Thoracic aorta (tissue), 2 donors: ENCODE data around the gene PIK3R2. TPM values are rescaled to one million over a fixed set of nuclear protein-coding genes. Genes with fewer than 3 reads are reported as not detected.

Experiments
- ATAC-seq: fragments of 150-250 bp; one replicate; pipeline ENCODE4 v1.8.0; 2017; ENCODE audit warnings: low read depth; ENCODE audit not compliant: insufficient number of reproducible peaks, low FRiP score
- DNase-seq: peaks from one replicate; pipeline ENCODE4 v3.0.0-alpha.2; 2020; ENCODE audit warnings: low spot score
- H3K27ac ChIP-seq, 2 donors: fragments of 200-600 bp; sonication (generic); 1 replicate in 1 of 2; 2 replicates in 1 of 2; pipeline ENCODE4 v1.5.1; 2016; ENCODE audit warnings: mild to moderate bottlenecking in 2 of 2, moderate library complexity in 2 of 2
- H3K27me3 ChIP-seq: fragments of 200-600 bp; sonication (generic); replicated peaks from 2 replicates; pipeline ENCODE4 v1.6.0; 2016; ENCODE audit warnings: mild to moderate bottlenecking; ENCODE audit not compliant: insufficient read depth
- H3K36me3 ChIP-seq: fragments of 200-600 bp; sonication (generic); one replicate; pipeline ENCODE4 v1.5.1; 2016
- H3K4me1 ChIP-seq, 2 donors: fragments of 200-600 bp; sonication (generic); 1 replicate in 1 of 2; 2 replicates in 1 of 2; pipeline versions ENCODE4 v1.5.1 to v1.6.0; 2016; ENCODE audit warnings: low read depth in 2 of 2, mild to moderate bottlenecking in 1 of 2; ENCODE audit not compliant: control insufficient read depth in 1 of 2
- H3K4me3 ChIP-seq: fragments of 200-600 bp; sonication (generic); 2 replicates; pipeline ENCODE4 v1.5.1; 2016; ENCODE audit warnings: mild to moderate bottlenecking
- H3K9me3 ChIP-seq: fragments of 200-600 bp; sonication (generic); 2 replicates; pipeline ENCODE4 v1.5.1; 2016
- total RNA-seq, 2 donors: library from RNA; depleted of rRNA; stranded (reverse); fragments of >200 nt; gene quantifications; one replicate each; pipeline versions ENCODE4 v1.1.0 to v1.2.3, GENCODE V29; 2016
- TF ChIP-seq, protein P1 (sequence below): fragments of 200-600 bp; sonication (generic); IDR thresholded peaks from one replicate; pipeline ENCODE4 v1.5.1; 2019; ENCODE audit warnings: antibody characterized with exemption

Gene PIK3R2
- total RNA-seq, 2 donors from 2014 or later = 14.3 to 15.8 TPM

DNA sequence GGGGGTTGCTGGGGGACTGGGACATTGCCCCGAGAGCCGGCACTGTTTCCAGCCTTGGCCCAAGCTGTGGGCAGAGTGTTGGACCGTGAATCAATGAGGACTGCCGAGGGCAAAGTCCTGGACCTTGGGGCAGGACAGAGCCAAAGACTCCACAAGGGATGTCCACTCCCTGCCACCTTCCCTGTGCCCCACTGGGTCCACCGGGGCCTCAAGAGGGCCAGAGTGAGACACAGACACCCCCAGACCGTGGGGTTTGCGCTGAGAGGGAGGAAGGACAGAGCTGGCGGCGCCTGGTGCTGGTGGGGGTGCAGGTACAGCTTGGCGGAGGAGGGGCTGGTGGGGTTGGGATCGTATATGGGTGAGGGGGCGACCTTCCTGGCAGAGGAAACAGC, 43.6 kb upstream of the PIK3R2 start:
- TF ChIP-seq, protein P1, sequence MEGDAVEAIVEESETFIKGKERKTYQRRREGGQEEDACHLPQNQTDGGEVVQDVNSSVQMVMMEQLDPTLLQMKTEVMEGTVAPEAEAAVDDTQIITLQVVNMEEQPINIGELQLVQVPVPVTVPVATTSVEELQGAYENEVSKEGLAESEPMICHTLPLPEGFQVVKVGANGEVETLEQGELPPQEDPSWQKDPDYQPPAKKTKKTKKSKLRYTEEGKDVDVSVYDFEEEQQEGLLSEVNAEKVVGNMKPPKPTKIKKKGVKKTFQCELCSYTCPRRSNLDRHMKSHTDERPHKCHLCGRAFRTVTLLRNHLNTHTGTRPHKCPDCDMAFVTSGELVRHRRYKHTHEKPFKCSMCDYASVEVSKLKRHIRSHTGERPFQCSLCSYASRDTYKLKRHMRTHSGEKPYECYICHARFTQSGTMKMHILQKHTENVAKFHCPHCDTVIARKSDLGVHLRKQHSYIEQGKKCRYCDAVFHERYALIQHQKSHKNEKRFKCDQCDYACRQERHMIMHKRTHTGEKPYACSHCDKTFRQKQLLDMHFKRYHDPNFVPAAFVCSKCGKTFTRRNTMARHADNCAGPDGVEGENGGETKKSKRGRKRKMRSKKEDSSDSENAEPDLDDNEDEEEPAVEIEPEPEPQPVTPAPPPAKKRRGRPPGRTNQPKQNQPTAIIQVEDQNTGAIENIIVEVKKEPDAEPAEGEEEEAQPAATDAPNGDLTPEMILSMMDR = no peak
- no peak for ATAC-seq
- H3K27ac ChIP-seq = peak overlapping the region in 1 of 2 donors; percentile 66

DNA sequence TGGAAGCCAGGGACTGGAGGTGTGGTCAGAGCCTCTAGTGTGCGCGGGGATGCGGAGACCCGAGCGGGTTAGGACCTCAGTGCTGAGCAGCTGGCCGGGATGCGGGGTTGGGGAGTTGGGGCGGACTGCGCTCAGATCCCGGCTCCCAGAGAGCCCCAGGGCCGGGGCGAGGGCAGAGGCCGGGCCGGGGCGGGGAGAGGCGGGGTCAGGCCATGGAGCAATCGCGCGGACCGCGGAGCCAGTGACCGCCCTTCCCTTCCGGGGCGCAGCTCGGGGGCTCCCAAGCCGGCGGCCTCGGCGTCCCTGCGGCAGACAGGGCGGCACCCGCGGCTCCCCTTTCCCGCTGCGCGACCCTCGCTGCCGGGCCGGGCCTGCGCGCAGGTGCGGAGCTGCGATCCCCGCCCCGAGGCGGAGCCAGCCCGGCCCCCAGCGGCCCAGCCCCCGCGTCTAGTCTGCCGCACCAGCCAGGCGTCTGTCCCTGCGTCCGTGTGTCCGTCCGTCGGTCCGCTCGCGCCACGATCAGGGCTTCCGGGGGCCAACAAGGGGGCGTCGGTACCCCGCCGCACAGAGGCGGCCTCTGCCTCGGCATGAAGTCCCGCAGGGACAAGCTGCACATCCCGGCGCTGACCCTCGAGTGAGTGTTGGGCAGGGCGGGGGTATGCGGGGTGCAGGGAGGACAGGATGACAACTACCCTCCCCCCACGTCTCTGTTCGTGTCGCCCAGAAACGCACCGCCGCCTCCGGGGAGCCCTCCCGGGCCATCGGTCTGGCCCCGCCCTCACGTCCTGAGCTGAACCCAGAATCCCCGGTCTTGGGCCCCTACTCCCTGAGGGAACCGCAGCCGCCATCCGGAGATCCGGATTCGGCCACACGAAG, 43.0 kb upstream of the PIK3R2 start:
- no peak for ATAC-seq
- Histone ChIP-seq H3K9me3 (no peaks in the 10 kb centered on the region), H3K36me3 (no peaks in the 10 kb centered on the region), H3K27me3 (no peaks in the 10 kb centered on the region), H3K4me1 (peaks cover 4 to 19% of the 10 kb centered on the region in 2 donors), H3K4me3 (peak overlapping the region; percentile 91), H3K27ac (peak overlapping the region in 1 of 2 donors; percentile 66)
- no peak for DNase-seq
- TF ChIP-seq, protein P1 = no peak

More for the DNA sequence above, 43.6 kb upstream of the PIK3R2 start:
- no peaks in the 10 kb centered on the region for H3K36me3 ChIP-seq
- no peaks in the 10 kb centered on the region for H3K9me3 ChIP-seq
- no peak for DNase-seq
- peaks cover 4 to 25% of the 10 kb centered on the region in 2 donors for H3K4me1 ChIP-seq
- no peaks in the 10 kb centered on the region for H3K27me3 ChIP-seq
- peak overlapping the region; percentile 91 for H3K4me3 ChIP-seq

DNA sequence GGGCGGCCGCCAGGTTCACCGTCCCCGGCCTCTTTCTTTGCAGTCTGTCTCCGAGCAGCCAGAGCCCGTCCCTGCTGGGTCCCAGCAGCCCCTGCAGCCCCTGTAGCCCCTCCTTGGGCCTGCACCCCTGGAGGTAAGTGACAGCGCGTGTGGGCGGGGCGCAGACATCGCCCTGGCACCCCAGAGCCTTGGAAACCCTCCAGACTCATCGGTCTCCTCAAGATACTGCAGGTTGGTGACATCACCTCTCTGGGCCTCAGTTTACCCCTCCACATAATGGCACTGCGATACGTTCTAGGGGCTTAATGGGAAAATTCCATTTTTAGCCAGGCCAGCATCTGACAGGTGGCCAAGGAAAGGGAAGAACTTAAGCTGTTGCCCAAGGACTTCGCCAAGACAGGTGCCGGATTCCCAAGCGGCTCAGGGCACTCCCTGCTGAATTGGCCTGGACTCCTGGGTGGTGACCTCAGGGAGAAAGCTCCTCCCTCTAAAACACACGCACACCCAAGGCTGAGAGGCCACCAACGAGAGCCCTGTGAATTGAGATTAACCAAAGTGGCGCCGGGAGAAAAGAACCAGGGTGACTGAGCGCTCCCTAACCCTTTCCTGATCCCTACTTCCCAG, 42.2 kb upstream of the PIK3R2 start:
- no peak overlapping the region for H3K27ac ChIP-seq
- H3K27me3 ChIP-seq = no peaks in the 10 kb centered on the region
- H3K36me3 ChIP-seq = no peaks in the 10 kb centered on the region
- H3K9me3 ChIP-seq = no peaks in the 10 kb centered on the region
- ATAC-seq (no peak), DNase-seq (no peak)
- H3K4me1 ChIP-seq = peaks cover 4 to 19% of the 10 kb centered on the region in 2 donors
- TF ChIP-seq, protein P1 = no peak
- peak overlapping the region; percentile 91 for H3K4me3 ChIP-seq

DNA sequence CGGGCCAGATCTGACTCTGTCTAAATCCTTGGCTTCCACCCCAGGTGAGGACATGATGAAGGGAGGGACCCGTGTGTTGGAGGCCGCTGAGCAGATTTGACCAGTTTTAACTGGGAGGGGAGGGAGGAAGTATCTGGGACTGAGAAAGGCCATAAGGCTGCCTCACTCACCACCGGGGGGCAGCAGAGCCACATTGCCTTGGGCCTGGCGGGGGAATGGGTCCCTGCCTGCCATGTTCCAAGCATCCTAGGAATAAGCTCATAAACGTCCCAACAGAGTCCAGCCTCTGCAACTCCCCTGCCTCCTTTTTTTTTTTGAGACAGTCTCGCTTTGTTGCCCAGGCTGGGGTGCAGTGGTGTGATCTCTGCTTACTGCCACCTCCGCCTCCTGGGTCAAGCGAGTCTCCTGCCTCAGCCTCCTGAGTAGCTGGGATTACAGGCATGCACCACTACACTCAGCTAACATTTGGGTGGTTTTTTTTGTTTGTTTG, 39.9 kb upstream of the PIK3R2 start:
- H3K4me1 ChIP-seq = peaks cover 11 to 27% of the 10 kb centered on the region in 2 donors
- H3K27me3 ChIP-seq = no peaks in the 10 kb centered on the region
- DNase-seq = no peak
- no peaks in the 10 kb centered on the region for H3K9me3 ChIP-seq
- no peak overlapping the region for H3K4me3 ChIP-seq
- no peak overlapping the region for H3K27ac ChIP-seq
- TF ChIP-seq, protein P1 = peak; percentile 75
- H3K36me3 ChIP-seq = no peaks in the 10 kb centered on the region
- ATAC-seq = no peak

DNA sequence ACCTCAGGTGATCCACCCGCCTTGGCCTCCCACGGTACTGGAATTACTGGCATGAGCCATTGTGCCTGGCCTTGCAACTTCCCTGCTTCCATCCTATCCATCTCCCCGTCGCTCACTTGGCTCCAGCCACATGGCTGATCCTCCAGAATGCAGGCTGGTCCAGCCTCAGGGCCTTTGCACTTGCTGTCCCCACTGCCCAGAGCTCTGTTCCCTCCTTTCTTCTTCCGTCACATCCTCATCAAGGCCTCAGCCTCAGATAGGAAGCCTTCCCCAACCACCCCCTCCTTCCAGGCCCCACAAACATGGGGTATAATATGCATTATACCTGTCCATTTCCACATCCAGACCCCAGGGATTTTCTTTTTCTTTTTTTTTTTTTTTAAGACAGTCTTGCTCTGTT, 39.1 kb upstream of the PIK3R2 start:
- no peak overlapping the region for H3K27ac ChIP-seq
- no peak for ATAC-seq
- no peak overlapping the region for H3K4me3 ChIP-seq
- H3K9me3 ChIP-seq = no peaks in the 10 kb centered on the region
- no peaks in the 10 kb centered on the region for H3K36me3 ChIP-seq
- no peaks in the 10 kb centered on the region for H3K27me3 ChIP-seq
- peaks cover 11 to 35% of the 10 kb centered on the region in 2 donors for H3K4me1 ChIP-seq
- TF ChIP-seq, protein P1 = no peak
- DNase-seq = no peak
